Measurements from ENCODE around the gene EEFSEC. TPM values are rescaled to one million over a fixed set of nuclear protein-coding genes. Genes with fewer than 3 reads are reported as not detected.

The EEFSEC gene
- total and polyA plus RNA-seq, 2 of the 4 experiments (the other 2 are of a cell fraction): 4.5 to 9.3 TPM

- CTCF ChIA-PET: interaction anchor here (0.8 to 1.1 kb wide), 2 partner anchors 9 to 63 kb away, joined by 3 to 4 read pairs; no protein-coding TSS in a partner anchor
- Histone ChIP-seq H3K14ac (replicated peaks; ENCODE audit: low read depth, low read length) (no peak overlapping the region), H4K20me1 (ENCODE audit: insufficient read depth, low read length) (no peaks in the 10 kb centered on the region; the same call in 1 of the 2 replicates), H2BK5ac (ENCODE audit: low read depth, low read length, poor library complexity, severe bottlenecking) (no peak overlapping the region), H3K27me3 (ENCODE audit: control insufficient read depth, insufficient read depth, low read length) (peaks cover 73% of the 10 kb centered on the region), H4K8ac (ENCODE audit: low read depth in 2 of 2, low read length in 2 of 2) (no peak overlapping the region), H3K4ac (ENCODE audit: low read depth, low read length) (no peak overlapping the region), H4K91ac (ENCODE audit: insufficient read depth, low read depth, low read length) (no peak overlapping the region), H3K9me1 (ENCODE audit: insufficient read depth, low read length) (no peaks in the 10 kb centered on the region), H2BK15ac (ENCODE audit: low read depth, low read length) (no peak overlapping the region), H3K4me1 (ENCODE audit: control insufficient read depth, insufficient read depth, low read length) (peaks cover 2% of the 10 kb centered on the region; the same call in 1 of the 2 replicates), H3K23ac (ENCODE audit: low read depth, low read length) (no peak overlapping the region), H2AFZ (replicated peaks; ENCODE audit: low read length, poor library complexity) (no peak overlapping the region), H4K5ac (ENCODE audit: low read depth, low read length) (no peak overlapping the region), H2BK20ac (ENCODE audit: low read depth, low read length) (no peak overlapping the region), H3K18ac (ENCODE audit: low read depth, low read length) (no peak overlapping the region), H2AK9ac (replicated peaks; ENCODE audit: low read depth, low read length, poor library complexity) (no peak overlapping the region), H3K56ac (ENCODE audit: extremely low read depth, insufficient read depth, low read length) (no peak overlapping the region), H3K27ac (ENCODE audit: insufficient read depth, low read length) (no peak overlapping the region), H3K79me1 (ENCODE audit: low read depth in 1 of 2, low read length in 2 of 2) (no peaks in the 10 kb centered on the region), H3K4me2 (ENCODE audit: low read depth, low read length) (no peak overlapping the region), H3K9me3 (ENCODE audit: control insufficient read depth, insufficient read depth, low read length) (peaks cover 3% of the 10 kb centered on the region; the same call in 1 of the 2 replicates), H3K36me3 (ENCODE audit: control insufficient read depth, insufficient read depth, low read length) (no peaks in the 10 kb centered on the region), H2AK5ac (ENCODE audit: low read depth, low read length) (no peak overlapping the region), H2BK120ac (ENCODE audit: low read depth, low read length) (no peak overlapping the region), H3K9ac (ENCODE audit: low read depth, low read length) (no peak overlapping the region), H3K4me3 (ENCODE audit: insufficient read depth, low read depth, low read length) (no peak overlapping the region)
- ATAC-seq (ENCODE audit: low read depth) (no peak), DNase-seq (no peak)
- intact Hi-C loops (cut with micrococcal nuclease): no loop called here
- 100% methylated on average over 1 of the region's 2 CpGs; no CpG with 5 or more reads in 1 of the 2 experiments for WGBS, 2 experiments (ENCODE audit: extremely low coverage in 2 of 2, insufficient read length in 1 of 2)
- dilution Hi-C loops (cut with HindIII; ENCODE audit: low sequenced_read_pairs, unreplicated experiment): no loop called here
- TF ChIP-seq MXI1 (IDR thresholded peaks at IDR 0.05; ENCODE audit: borderline replicate concordance, low read depth, low read length): no peak
- TF ChIP-seq BHLHE40 (IDR thresholded peaks at IDR 0.05; ENCODE audit: low read depth, low read length): no peak
- POLR2A ChIA-PET (ENCODE audit: unreplicated experiment): no interaction called here
- no TSS peak for BruUV-seq (replicated peaks)
- in situ Hi-C loops (cut with MboI; ENCODE audit: low sequenced_read_pairs): loop anchor here (5.0 kb wide), 1 partner anchor 68 kb away; no protein-coding TSS in a partner anchor
These were observed 281.2 kb downstream of the EEFSEC start for GRCh38 chr3:128434524-128434923.
